ENCODE results near the gene FEM1C.

FEM1C gene

GRCh38 chr5:115516372-115516771 is 28.2 kb downstream of the FEM1C start:
- no peak for TF ChIP-seq CTCF (IDR thresholded peaks at IDR 0.05; ENCODE audit: control insufficient read depth, insufficient read depth, low read depth, low read length, missing control alignments)
- no peak for DNase-seq (ENCODE audit: low read depth)

GRCh38 chr5:115514220-115514619 is 30.4 kb downstream of the FEM1C start:
- no peak overlapping the region for H3K4me3 ChIP-seq (ENCODE audit: control insufficient read depth, low read depth, low read length)
- no peak for TF ChIP-seq CTCF (IDR thresholded peaks at IDR 0.05; ENCODE audit: control insufficient read depth, insufficient read depth, low read depth, low read length, missing control alignments)
- no peak for DNase-seq (ENCODE audit: low read depth)

More at GRCh38 chr5:115516372-115516771, 28.2 kb downstream of the FEM1C start:
- no peak overlapping the region for H3K4me3 ChIP-seq (ENCODE audit: control insufficient read depth, low read depth, low read length)

GRCh38 chr5:115511632-115512031 is 32.9 kb downstream of the FEM1C start:
- H3K4me3 ChIP-seq (ENCODE audit: control insufficient read depth, low read depth, low read length), result no peak overlapping the region
- no peak for DNase-seq (ENCODE audit: low read depth)
- TF ChIP-seq CTCF (IDR thresholded peaks at IDR 0.05; ENCODE audit: control insufficient read depth, insufficient read depth, low read depth, low read length, missing control alignments), result no peak

- H3K4me3 ChIP-seq (ENCODE audit: control insufficient read depth, low read depth, low read length), result no peak overlapping the region
- TF ChIP-seq CTCF (IDR thresholded peaks at IDR 0.05; ENCODE audit: control insufficient read depth, insufficient read depth, low read depth, low read length, missing control alignments), result no peak
- DNase-seq (ENCODE audit: low read depth), result no peak
These were observed 34.4 kb downstream of the FEM1C start for GRCh38 chr5:115510145-115510645.

- TF ChIP-seq CTCF (IDR thresholded peaks at IDR 0.05; ENCODE audit: control insufficient read depth, insufficient read depth, low read depth, low read length, missing control alignments), result no peak
- H3K4me3 ChIP-seq (ENCODE audit: control insufficient read depth, low read depth, low read length), result no peak overlapping the region
- DNase-seq (ENCODE audit: low read depth), result no peak
These were observed 35.0 kb downstream of the FEM1C start for GRCh38 chr5:115509547-115509946.

- no peak overlapping the region for H3K4me3 ChIP-seq (ENCODE audit: control insufficient read depth, low read depth, low read length)
- peak; percentile 57 for DNase-seq (ENCODE audit: low read depth)
- TF ChIP-seq CTCF (IDR thresholded peaks at IDR 0.05; ENCODE audit: control insufficient read depth, insufficient read depth, low read depth, low read length, missing control alignments), result no peak
These were observed 36.9 kb downstream of the FEM1C start for GRCh38 chr5:115507681-115508080.

GRCh38 chr5:115503420-115503819 is 41.2 kb downstream of the FEM1C start:
- H3K4me3 ChIP-seq (ENCODE audit: control insufficient read depth, low read depth, low read length), result no peak overlapping the region
- DNase-seq (ENCODE audit: low read depth), result no peak
- no peak for TF ChIP-seq CTCF (IDR thresholded peaks at IDR 0.05; ENCODE audit: control insufficient read depth, insufficient read depth, low read depth, low read length, missing control alignments)

All from AG09309 (cell line).